ENCODE data around the gene CLEC20A. TPM values are rescaled to one million over a fixed set of nuclear protein-coding genes. Genes with fewer than 3 reads are reported as not detected.

Gene CLEC20A
- total RNA-seq, 4 donors from 2014 or later: not detected

- Histone ChIP-seq H3K4me1 (no peaks in the 10 kb centered on the region), H3K27ac (no peak overlapping the region), H3K9me3 (no peaks in the 10 kb centered on the region), H3K36me3 (no peaks in the 10 kb centered on the region), H3K27me3 (no peaks in the 10 kb centered on the region), H3K4me3 (no peak overlapping the region)
- no peak for TF ChIP-seq POLR2A (IDR thresholded peaks at IDR 0.05)
- TF ChIP-seq, protein P1, sequence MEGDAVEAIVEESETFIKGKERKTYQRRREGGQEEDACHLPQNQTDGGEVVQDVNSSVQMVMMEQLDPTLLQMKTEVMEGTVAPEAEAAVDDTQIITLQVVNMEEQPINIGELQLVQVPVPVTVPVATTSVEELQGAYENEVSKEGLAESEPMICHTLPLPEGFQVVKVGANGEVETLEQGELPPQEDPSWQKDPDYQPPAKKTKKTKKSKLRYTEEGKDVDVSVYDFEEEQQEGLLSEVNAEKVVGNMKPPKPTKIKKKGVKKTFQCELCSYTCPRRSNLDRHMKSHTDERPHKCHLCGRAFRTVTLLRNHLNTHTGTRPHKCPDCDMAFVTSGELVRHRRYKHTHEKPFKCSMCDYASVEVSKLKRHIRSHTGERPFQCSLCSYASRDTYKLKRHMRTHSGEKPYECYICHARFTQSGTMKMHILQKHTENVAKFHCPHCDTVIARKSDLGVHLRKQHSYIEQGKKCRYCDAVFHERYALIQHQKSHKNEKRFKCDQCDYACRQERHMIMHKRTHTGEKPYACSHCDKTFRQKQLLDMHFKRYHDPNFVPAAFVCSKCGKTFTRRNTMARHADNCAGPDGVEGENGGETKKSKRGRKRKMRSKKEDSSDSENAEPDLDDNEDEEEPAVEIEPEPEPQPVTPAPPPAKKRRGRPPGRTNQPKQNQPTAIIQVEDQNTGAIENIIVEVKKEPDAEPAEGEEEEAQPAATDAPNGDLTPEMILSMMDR (IDR thresholded peaks at IDR 0.05): no peak
- no peak for DNase-seq
- intact Hi-C loops (cut with DNase I; ENCODE audit: low total_unique reads): no loop called here
Measured at GRCh38 chr1:178450871-178451270, 45.9 kb downstream of the CLEC20A start.

GRCh38 chr1:178442925-178443324 lies 53.8 kb downstream of the CLEC20A start:
- H3K27ac ChIP-seq: no peak overlapping the region
- H3K9me3 ChIP-seq: no peaks in the 10 kb centered on the region
- H3K27me3 ChIP-seq: no peaks in the 10 kb centered on the region
- no peaks in the 10 kb centered on the region for H3K4me1 ChIP-seq
- no peaks in the 10 kb centered on the region for H3K36me3 ChIP-seq
- DNase-seq: no peak
- TF ChIP-seq, protein P1 (IDR thresholded peaks at IDR 0.05): no peak
- no peak for TF ChIP-seq POLR2A (IDR thresholded peaks at IDR 0.05)
- H3K4me3 ChIP-seq: no peak overlapping the region
- intact Hi-C loops (cut with DNase I; ENCODE audit: low total_unique reads): no loop called here

DNA sequence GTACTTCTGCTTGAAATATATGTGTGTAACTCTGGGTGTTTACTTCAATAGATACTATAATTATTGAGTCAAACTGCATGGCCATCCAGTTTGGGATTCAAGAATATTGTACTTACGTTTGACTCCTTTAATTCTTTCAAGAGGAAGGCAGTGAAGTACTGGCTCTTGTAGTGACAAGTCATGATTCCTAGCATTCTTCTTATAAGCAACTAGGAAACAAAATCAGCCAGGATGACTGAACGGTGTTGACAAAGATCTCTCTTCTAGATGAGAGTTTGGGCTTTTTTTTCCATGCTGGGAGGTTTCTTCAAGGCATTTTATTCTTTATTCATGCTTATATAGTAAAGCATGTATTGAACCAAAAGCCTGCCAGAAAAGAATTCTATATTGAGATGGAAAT lies 58.3 kb downstream of the CLEC20A start:
- Histone ChIP-seq H3K9me3 (no peaks in the 10 kb centered on the region), H3K4me3 (no peak overlapping the region), H3K36me3 (no peaks in the 10 kb centered on the region), H3K4me1 (no peaks in the 10 kb centered on the region), H3K27me3 (no peaks in the 10 kb centered on the region), H3K27ac (no peak overlapping the region)
- intact Hi-C loops (cut with DNase I; ENCODE audit: low total_unique reads): no loop called here
- no peak for DNase-seq
- TF ChIP-seq, protein P1 (IDR thresholded peaks at IDR 0.05): no peak
- no peak for TF ChIP-seq POLR2A (IDR thresholded peaks at IDR 0.05)

GRCh38 chr1:178436899-178437298 lies 59.9 kb downstream of the CLEC20A start:
- H3K4me1 ChIP-seq: no peaks in the 10 kb centered on the region
- no peak for TF ChIP-seq POLR2A (IDR thresholded peaks at IDR 0.05)
- TF ChIP-seq, protein P1 (IDR thresholded peaks at IDR 0.05): no peak
- H3K27ac ChIP-seq: no peak overlapping the region
- no peak overlapping the region for H3K4me3 ChIP-seq
- intact Hi-C loops (cut with DNase I; ENCODE audit: low total_unique reads): no loop called here
- no peak for DNase-seq
- H3K9me3 ChIP-seq: no peaks in the 10 kb centered on the region
- no peaks in the 10 kb centered on the region for H3K36me3 ChIP-seq
- H3K27me3 ChIP-seq: no peaks in the 10 kb centered on the region

DNA sequence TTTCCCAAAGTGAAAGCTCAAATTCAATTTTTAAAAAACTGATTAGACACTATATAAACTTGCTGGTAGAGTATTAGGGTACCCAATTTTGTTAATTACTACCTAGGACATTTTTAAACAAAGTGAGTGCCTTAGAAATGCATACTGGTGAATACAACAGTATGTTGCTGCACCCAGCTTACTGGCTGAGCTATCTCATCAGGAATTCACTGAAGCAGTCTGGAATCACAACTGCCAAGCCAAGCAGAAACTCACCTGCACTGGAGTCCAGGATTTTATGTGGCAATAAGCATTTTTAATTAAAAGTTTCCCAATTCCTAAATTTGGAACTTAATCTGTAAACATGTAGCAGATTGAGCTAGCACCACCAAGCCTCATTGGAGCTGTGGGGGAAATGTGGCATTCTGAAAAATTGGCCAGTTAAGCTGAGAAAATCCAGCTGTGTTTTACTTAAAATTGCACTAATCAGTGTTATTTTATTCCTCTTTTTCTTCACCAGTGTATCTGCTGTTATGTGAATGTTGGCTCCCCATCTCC lies 61.8 kb downstream of the CLEC20A start:
- Histone ChIP-seq H3K36me3 (no peaks in the 10 kb centered on the region), H3K27me3 (no peaks in the 10 kb centered on the region), H3K9me3 (no peaks in the 10 kb centered on the region), H3K4me1 (no peaks in the 10 kb centered on the region), H3K4me3 (no peak overlapping the region), H3K27ac (no peak overlapping the region)
- intact Hi-C loops (cut with DNase I; ENCODE audit: low total_unique reads): no loop called here
- TF ChIP-seq POLR2A (IDR thresholded peaks at IDR 0.05): no peak
- TF ChIP-seq, protein P1 (IDR thresholded peaks at IDR 0.05): no peak
- DNase-seq: no peak

Measured in uterus (tissue), 4 donors.